WTC11 (cell line): ENCODE measurements around the gene APOF. TPM values are rescaled to one million over a fixed set of nuclear protein-coding genes. Genes with fewer than 3 reads are reported as not detected.
A peak's percentile ranks its signal among the peaks of the same experiment; 100 is the strongest.
"Not testable (repeated sequence)": the region's sequence is repeated elsewhere in the genome, so short reads cannot be mapped to it uniquely, and the experiment has no call there.

ENCODE experiments used
- ATAC-seq: fragments of 200-7000 bp; cut with Tn5 transposase; 2 replicates; pipeline ENCODE4 v1.10.0; 2021; ENCODE audit warnings: mild to moderate bottlenecking, moderate library complexity
- CTCF ChIA-PET: fragments of 300-600 bp; sonication (Branson Sonifier 250); formaldehyde crosslinking; loops from one replicate; lab custom pipeline; 2021; ENCODE audit warnings: antibody characterized with exemption; lab: Charles Lee
- POLR2A ChIA-PET: fragments of 350-600 bp; sonication (Branson Sonifier 250); formaldehyde crosslinking; loops from one replicate; lab custom pipeline; 2021; ENCODE audit warnings: antibody characterized with exemption; lab: Charles Lee
- DNase-seq: peaks from one replicate; pipeline ENCODE4 v3.0.0; 2021; ENCODE audit warnings: low spot score
- H3K27ac Mint-ChIP-seq: 2 replicates; pipeline ENCODE4 v1.8.0; 2021; ENCODE audit warnings: mixed read lengths
- H3K27me3 Mint-ChIP-seq: 2 replicates; pipeline ENCODE4 v1.8.0; 2021; ENCODE audit warnings: low read depth, mild to moderate bottlenecking, moderate library complexity, mixed read lengths
- H3K36me3 Mint-ChIP-seq: 2 replicates; pipeline ENCODE4 v1.8.0; 2021; ENCODE audit warnings: mixed read lengths
- H3K4me1 Mint-ChIP-seq: 2 replicates; pipeline ENCODE4 v1.8.0; 2022; ENCODE audit warnings: mixed read lengths
- H3K4me3 Mint-ChIP-seq: 2 replicates; pipeline ENCODE4 v1.8.0; 2021; ENCODE audit warnings: mild to moderate bottlenecking, moderate library complexity, mixed read lengths
- H3K9me3 Mint-ChIP-seq: 2 replicates; pipeline ENCODE4 v1.8.0; 2021; ENCODE audit warnings: mixed read lengths
- CREB1 ChIP-seq: sonication (generic); formaldehyde crosslinking; IDR thresholded peaks from 2 replicates; pipeline ENCODE4 v1.8.0; 2023; ENCODE audit warnings: mild to moderate bottlenecking, missing genetic modification reagents
- EMX1 ChIP-seq: fragments of 250-450 bp; sonication (Bioruptor Pico); IDR thresholded peaks from 2 replicates; pipeline ENCODE4 v1.8.0; 2021; ENCODE audit warnings: mild to moderate bottlenecking
- ESRRA ChIP-seq: sonication (generic); formaldehyde crosslinking; IDR thresholded peaks from 2 replicates; pipeline ENCODE4 v1.8.1; 2022; ENCODE audit warnings: mild to moderate bottlenecking, missing genetic modification reagents, borderline replicate concordance
- GRHL2 ChIP-seq: fragments of 250-450 bp; sonication (Bioruptor Pico); IDR thresholded peaks from 2 replicates; pipeline ENCODE4 v1.8.0; 2022; ENCODE audit warnings: mild to moderate bottlenecking, moderate library complexity; ENCODE audit not compliant: insufficient replicate concordance, severe bottlenecking
- HMGA2 ChIP-seq: fragments of 250-450 bp; sonication (Bioruptor Pico); IDR thresholded peaks from 2 replicates; pipeline ENCODE4 v1.4.0; 2021; ENCODE audit warnings: mild to moderate bottlenecking, moderate library complexity
- HMGXB4 ChIP-seq: sonication (generic); formaldehyde crosslinking; IDR thresholded peaks from 2 replicates; pipeline ENCODE4 v1.8.1; 2023; ENCODE audit warnings: mild to moderate bottlenecking, moderate library complexity, missing genetic modification reagents
- KAT7 ChIP-seq: sonication (generic); formaldehyde crosslinking; IDR thresholded peaks from 2 replicates; pipeline ENCODE4 v1.8.1; 2023; ENCODE audit warnings: missing genetic modification reagents, mild to moderate bottlenecking, borderline replicate concordance
- MAX ChIP-seq: sonication (generic); formaldehyde crosslinking; IDR thresholded peaks from 2 replicates; pipeline ENCODE4 v1.8.0; 2022; ENCODE audit warnings: mild to moderate bottlenecking, missing genetic modification reagents
- NFATC4 ChIP-seq: fragments of 250-450 bp; sonication (Bioruptor Pico); IDR thresholded peaks from 2 replicates; pipeline ENCODE4 v1.9.0; 2021; ENCODE audit warnings: mild to moderate bottlenecking
- PREB ChIP-seq: sonication (generic); formaldehyde crosslinking; IDR thresholded peaks from 2 replicates; pipeline ENCODE4 v1.8.1; 2022; ENCODE audit warnings: mild to moderate bottlenecking, missing genetic modification reagents, moderate library complexity, borderline replicate concordance
- RORB ChIP-seq: fragments of 250-450 bp; sonication (Bioruptor Pico); IDR thresholded peaks from 2 replicates; pipeline ENCODE4 v1.9.0; 2021; ENCODE audit warnings: mild to moderate bottlenecking
- SMAD4 ChIP-seq: sonication (generic); formaldehyde crosslinking; IDR thresholded peaks from 2 replicates; pipeline ENCODE4 v1.8.0; 2022; ENCODE audit warnings: mild to moderate bottlenecking, missing genetic modification reagents
- TEAD4 ChIP-seq: sonication (generic); formaldehyde crosslinking; IDR thresholded peaks from 2 replicates; pipeline ENCODE4 v1.8.0; 2022; ENCODE audit warnings: mild to moderate bottlenecking, missing genetic modification reagents
- ZBTB43 ChIP-seq: sonication (generic); formaldehyde crosslinking; IDR thresholded peaks from 2 replicates; pipeline ENCODE4 v1.8.1; 2023; ENCODE audit warnings: mild to moderate bottlenecking, missing genetic modification reagents
- ZNF219 ChIP-seq: sonication (generic); formaldehyde crosslinking; IDR thresholded peaks from 2 replicates; pipeline ENCODE4 v1.8.0; 2023; ENCODE audit warnings: missing genetic modification reagents, mild to moderate bottlenecking, borderline replicate concordance
- ZNF263 ChIP-seq: sonication (generic); formaldehyde crosslinking; IDR thresholded peaks from 2 replicates; pipeline ENCODE4 v1.8.1; 2022; ENCODE audit warnings: low read depth, mild to moderate bottlenecking, moderate library complexity, missing genetic modification reagents
- ZNF416 ChIP-seq: fragments of 250-450 bp; sonication (Bioruptor Pico); IDR thresholded peaks from 2 replicates; pipeline ENCODE4 v1.9.0; 2021; ENCODE audit warnings: mild to moderate bottlenecking, inconsistent platforms
- total RNA-seq: library from RNA; stranded (reverse); gene quantifications from 3 replicates; pipeline ENCODE4 v1.2.3, GENCODE V29; 2021
- TF ChIP-seq, protein P1 (sequence below): sonication (generic); formaldehyde crosslinking; IDR thresholded peaks from 2 replicates; pipeline ENCODE4 v1.8.1; 2023; ENCODE audit warnings: mild to moderate bottlenecking, missing genetic modification reagents, moderate library complexity
- TF ChIP-seq, protein P2 (sequence below): fragments of 250-450 bp; sonication (Bioruptor Pico); IDR thresholded peaks from 2 replicates; pipeline ENCODE4 v2.1.2; 2022; ENCODE audit warnings: mild to moderate bottlenecking, moderate library complexity
- TF ChIP-seq, protein P3 (sequence below): fragments of 250-450 bp; sonication (Bioruptor Pico); IDR thresholded peaks from 2 replicates; pipeline ENCODE4 v1.8.0; 2021; ENCODE audit warnings: mild to moderate bottlenecking

APOF gene
- total RNA-seq, 1 experiment from 2014 or later, result not detected

- Mint-ChIP-seq H3K4me3 (no peak overlapping the region; the same call in 1 of the 2 replicates), H3K4me1 (peaks cover 45% of the 10 kb centered on the region), H3K36me3 (no peaks in the 10 kb centered on the region), H3K9me3 (no peaks in the 10 kb centered on the region), H3K27me3 (no peaks in the 10 kb centered on the region), H3K27ac (peak overlapping the region; percentile 44)
- TF ChIP-seq, protein P1, sequence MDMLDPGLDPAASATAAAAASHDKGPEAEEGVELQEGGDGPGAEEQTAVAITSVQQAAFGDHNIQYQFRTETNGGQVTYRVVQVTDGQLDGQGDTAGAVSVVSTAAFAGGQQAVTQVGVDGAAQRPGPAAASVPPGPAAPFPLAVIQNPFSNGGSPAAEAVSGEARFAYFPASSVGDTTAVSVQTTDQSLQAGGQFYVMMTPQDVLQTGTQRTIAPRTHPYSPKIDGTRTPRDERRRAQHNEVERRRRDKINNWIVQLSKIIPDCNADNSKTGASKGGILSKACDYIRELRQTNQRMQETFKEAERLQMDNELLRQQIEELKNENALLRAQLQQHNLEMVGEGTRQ (CRISPR knock-in tag), result no peak
- no peak for TF ChIP-seq HMGXB4 (CRISPR knock-in tag)
- TF ChIP-seq ZNF416 (CRISPR knock-in tag), result no peak
- no peak for TF ChIP-seq KAT7 (CRISPR knock-in tag)
- no peak for TF ChIP-seq NFATC4 (CRISPR knock-in tag)
- TF ChIP-seq ESRRA (CRISPR knock-in tag), result no peak
- no peak for TF ChIP-seq TEAD4 (CRISPR knock-in tag)
- no peak for TF ChIP-seq RORB
- no peak for TF ChIP-seq PREB (CRISPR knock-in tag)
- TF ChIP-seq, protein P2, sequence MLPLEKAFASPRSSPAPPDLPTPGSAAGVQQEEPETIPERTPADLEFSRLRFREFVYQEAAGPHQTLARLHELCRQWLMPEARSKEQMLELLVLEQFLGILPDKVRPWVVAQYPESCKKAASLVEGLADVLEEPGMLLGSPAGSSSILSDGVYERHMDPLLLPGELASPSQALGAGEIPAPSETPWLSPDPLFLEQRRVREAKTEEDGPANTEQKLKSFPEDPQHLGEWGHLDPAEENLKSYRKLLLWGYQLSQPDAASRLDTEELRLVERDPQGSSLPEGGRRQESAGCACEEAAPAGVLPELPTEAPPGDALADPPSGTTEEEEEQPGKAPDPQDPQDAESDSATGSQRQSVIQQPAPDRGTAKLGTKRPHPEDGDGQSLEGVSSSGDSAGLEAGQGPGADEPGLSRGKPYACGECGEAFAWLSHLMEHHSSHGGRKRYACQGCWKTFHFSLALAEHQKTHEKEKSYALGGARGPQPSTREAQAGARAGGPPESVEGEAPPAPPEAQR (CRISPR knock-in tag), result no peak
- TF ChIP-seq SMAD4 (CRISPR knock-in tag), result no peak
- no peak for TF ChIP-seq HMGA2 (CRISPR knock-in tag)
- TF ChIP-seq, protein P3, sequence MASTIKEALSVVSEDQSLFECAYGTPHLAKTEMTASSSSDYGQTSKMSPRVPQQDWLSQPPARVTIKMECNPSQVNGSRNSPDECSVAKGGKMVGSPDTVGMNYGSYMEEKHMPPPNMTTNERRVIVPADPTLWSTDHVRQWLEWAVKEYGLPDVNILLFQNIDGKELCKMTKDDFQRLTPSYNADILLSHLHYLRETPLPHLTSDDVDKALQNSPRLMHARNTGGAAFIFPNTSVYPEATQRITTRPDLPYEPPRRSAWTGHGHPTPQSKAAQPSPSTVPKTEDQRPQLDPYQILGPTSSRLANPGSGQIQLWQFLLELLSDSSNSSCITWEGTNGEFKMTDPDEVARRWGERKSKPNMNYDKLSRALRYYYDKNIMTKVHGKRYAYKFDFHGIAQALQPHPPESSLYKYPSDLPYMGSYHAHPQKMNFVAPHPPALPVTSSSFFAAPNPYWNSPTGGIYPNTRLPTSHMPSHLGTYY (CRISPR knock-in tag), result no peak
- no peak for TF ChIP-seq ZNF219 (CRISPR knock-in tag)
- no peak for TF ChIP-seq CREB1 (CRISPR knock-in tag)
- no peak for TF ChIP-seq GRHL2 (CRISPR knock-in tag)
- no peak for TF ChIP-seq ZBTB43 (CRISPR knock-in tag)
- TF ChIP-seq MAX (CRISPR knock-in tag), result no peak
- no peak for TF ChIP-seq ZNF263 (CRISPR knock-in tag)
- no peak for TF ChIP-seq EMX1 (CRISPR knock-in tag)
- CTCF ChIA-PET, result interaction anchor here (0.6 to 0.9 kb wide), 4 partner anchors 24 to 214 kb away, joined by 3 to 6 read pairs (median 4); no protein-coding TSS in a partner anchor
- POLR2A ChIA-PET, result interaction anchor here (0.5 to 3.2 kb wide), 4 partner anchors 23 to 146 kb away, joined by 3 to 24 read pairs (median 8); partner anchors contain the start of gene STAT2
- ATAC-seq (no peak), DNase-seq (no peak)
These were observed 26.1 kb downstream of the APOF start for GRCh38 chr12:56336361-56337167.

- H3K27ac Mint-ChIP-seq, ATAC-seq, DNase-seq, H3K27me3 Mint-ChIP-seq, H3K36me3 Mint-ChIP-seq, H3K4me3 Mint-ChIP-seq, H3K9me3 Mint-ChIP-seq: not testable (repeated sequence)
- peaks cover 45% of the 10 kb centered on the region for H3K4me1 Mint-ChIP-seq
- ChIA-PET POLR2A (interaction anchor here (1.7 kb wide), 1 partner anchor 24 kb away, joined by 10 read pairs; the partner anchor contains the start of gene STAT2), CTCF (interaction anchor here (0.7 to 0.9 kb wide), 2 partner anchors 128 to 215 kb away, joined by 4 to 5 read pairs; no protein-coding TSS in a partner anchor)
These were observed 27.1 kb downstream of the APOF start for GRCh38 chr12:56335527-56335926.
